Measurements from ENCODE around the gene TSPAN5.
"Not testable (repeated sequence)": the region's sequence is repeated elsewhere in the genome, so short reads cannot be mapped to it uniquely, and the experiment has no call there.

TSPAN5 gene

GRCh38 chr4:98658287-98659105 is at the start of gene TSPAN5:
Gene TSPAN5, minus strand, starts transcription at chr4:98658611.
- peak; percentile 78 for ATAC-seq
- TF ChIP-seq CSDC2 (CRISPR knock-in tag; IDR thresholded peaks at IDR 0.05) = no peak
- TF ChIP-seq, protein P1, sequence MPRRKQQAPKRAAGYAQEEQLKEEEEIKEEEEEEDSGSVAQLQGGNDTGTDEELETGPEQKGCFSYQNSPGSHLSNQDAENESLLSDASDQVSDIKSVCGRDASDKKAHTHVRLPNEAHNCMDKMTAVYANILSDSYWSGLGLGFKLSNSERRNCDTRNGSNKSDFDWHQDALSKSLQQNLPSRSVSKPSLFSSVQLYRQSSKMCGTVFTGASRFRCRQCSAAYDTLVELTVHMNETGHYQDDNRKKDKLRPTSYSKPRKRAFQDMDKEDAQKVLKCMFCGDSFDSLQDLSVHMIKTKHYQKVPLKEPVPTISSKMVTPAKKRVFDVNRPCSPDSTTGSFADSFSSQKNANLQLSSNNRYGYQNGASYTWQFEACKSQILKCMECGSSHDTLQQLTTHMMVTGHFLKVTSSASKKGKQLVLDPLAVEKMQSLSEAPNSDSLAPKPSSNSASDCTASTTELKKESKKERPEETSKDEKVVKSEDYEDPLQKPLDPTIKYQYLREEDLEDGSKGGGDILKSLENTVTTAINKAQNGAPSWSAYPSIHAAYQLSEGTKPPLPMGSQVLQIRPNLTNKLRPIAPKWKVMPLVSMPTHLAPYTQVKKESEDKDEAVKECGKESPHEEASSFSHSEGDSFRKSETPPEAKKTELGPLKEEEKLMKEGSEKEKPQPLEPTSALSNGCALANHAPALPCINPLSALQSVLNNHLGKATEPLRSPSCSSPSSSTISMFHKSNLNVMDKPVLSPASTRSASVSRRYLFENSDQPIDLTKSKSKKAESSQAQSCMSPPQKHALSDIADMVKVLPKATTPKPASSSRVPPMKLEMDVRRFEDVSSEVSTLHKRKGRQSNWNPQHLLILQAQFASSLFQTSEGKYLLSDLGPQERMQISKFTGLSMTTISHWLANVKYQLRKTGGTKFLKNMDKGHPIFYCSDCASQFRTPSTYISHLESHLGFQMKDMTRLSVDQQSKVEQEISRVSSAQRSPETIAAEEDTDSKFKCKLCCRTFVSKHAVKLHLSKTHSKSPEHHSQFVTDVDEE (CRISPR knock-in tag; IDR thresholded peaks at IDR 0.05) = no peak
- no peak for TF ChIP-seq GLIS3 (CRISPR knock-in tag; IDR thresholded peaks at IDR 0.05)
- no peak for TF ChIP-seq OSR1 (CRISPR knock-in tag; IDR thresholded peaks at IDR 0.05)
- TF ChIP-seq, protein P2, sequence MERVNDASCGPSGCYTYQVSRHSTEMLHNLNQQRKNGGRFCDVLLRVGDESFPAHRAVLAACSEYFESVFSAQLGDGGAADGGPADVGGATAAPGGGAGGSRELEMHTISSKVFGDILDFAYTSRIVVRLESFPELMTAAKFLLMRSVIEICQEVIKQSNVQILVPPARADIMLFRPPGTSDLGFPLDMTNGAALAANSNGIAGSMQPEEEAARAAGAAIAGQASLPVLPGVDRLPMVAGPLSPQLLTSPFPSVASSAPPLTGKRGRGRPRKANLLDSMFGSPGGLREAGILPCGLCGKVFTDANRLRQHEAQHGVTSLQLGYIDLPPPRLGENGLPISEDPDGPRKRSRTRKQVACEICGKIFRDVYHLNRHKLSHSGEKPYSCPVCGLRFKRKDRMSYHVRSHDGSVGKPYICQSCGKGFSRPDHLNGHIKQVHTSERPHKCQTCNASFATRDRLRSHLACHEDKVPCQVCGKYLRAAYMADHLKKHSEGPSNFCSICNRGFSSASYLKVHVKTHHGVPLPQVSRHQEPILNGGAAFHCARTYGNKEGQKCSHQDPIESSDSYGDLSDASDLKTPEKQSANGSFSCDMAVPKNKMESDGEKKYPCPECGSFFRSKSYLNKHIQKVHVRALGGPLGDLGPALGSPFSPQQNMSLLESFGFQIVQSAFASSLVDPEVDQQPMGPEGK (CRISPR knock-in tag; IDR thresholded peaks at IDR 0.05; ENCODE audit: borderline replicate concordance) = no peak
- no peak for TF ChIP-seq TOX (CRISPR knock-in tag; IDR thresholded peaks at IDR 0.05; ENCODE audit: borderline replicate concordance)
- no peak for TF ChIP-seq ZNF8 (CRISPR knock-in tag; IDR thresholded peaks at IDR 0.05)
- no peak for TF ChIP-seq POU6F1 (CRISPR knock-in tag; IDR thresholded peaks at IDR 0.05; ENCODE audit: borderline replicate concordance, low read depth)
- no peak for TF ChIP-seq ZNF565 (CRISPR knock-in tag; conservative IDR thresholded peaks at IDR 0.05; ENCODE audit: low read depth)
- TF ChIP-seq BACH2 (CRISPR knock-in tag; IDR thresholded peaks at IDR 0.05; ENCODE audit: borderline replicate concordance) = no peak
- TF ChIP-seq RARB (CRISPR knock-in tag; IDR thresholded peaks at IDR 0.05) = no peak
- TF ChIP-seq ZNF70 (CRISPR knock-in tag; IDR thresholded peaks at IDR 0.05) = no peak
- no peak for TF ChIP-seq ZC3H10 (CRISPR knock-in tag; IDR thresholded peaks at IDR 0.05)

DNA sequence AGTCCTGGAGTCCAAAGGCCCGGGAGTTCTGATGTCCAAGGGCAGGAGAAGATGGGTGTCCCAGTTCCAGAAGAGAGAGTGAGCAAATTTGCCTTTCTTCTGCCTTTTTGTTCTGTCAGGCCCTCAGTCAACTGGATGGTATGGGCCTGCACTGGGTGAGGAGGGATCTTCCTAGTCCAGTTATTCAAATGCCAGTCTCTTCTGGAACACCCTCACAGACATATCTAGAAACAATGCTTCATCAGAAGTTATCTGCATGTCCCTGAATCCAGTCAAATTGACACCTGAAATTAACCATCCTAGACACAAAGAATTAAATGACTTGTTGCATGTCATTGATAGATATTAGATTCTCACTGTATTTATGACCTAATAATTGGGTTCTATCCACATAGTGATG is 48.5 kb upstream of the TSPAN5 start:
- TF ChIP-seq GLIS3 (CRISPR knock-in tag; IDR thresholded peaks at IDR 0.05) = no peak
- no peak for ATAC-seq

DNA sequence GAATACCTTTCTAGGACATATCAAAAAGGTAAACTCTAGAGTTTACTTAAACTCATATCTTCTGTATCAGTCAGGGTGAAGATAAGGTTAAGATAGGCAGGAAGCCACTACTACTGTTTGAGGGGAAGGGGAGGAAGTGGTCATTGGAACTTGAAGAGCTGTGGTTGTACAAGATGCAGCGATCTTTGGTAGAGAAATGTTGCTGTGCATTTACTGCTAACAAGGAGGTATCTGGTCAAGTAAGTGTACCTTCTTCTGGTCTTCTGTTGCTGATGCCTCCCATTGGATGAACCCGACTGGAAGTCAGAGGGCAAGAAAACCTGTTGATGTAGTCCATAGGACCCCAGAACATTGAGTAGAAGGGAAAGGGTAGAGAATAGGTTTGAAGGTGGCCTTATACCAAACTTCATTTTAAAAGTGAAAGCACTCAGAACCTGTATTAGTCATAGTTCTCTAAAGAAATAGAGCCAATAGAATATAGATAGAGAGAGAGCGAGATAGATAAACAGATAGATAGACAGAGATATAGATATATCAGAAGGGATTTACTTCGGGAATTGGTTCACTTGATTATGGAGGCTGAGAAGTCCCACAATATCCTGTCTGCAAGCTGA is 47.9 kb upstream of the TSPAN5 start:
- ATAC-seq = no peak
- TF ChIP-seq POU6F1 (CRISPR knock-in tag; IDR thresholded peaks at IDR 0.05; ENCODE audit: borderline replicate concordance, low read depth) (no peak), ISL1 (CRISPR knock-in tag; IDR thresholded peaks at IDR 0.05) (no peak), ZNF70 (CRISPR knock-in tag; IDR thresholded peaks at IDR 0.05) (no peak), BACH2 (CRISPR knock-in tag; IDR thresholded peaks at IDR 0.05; ENCODE audit: borderline replicate concordance) (no peak), PPARA (CRISPR knock-in tag; IDR thresholded peaks at IDR 0.05; ENCODE audit: borderline replicate concordance) (no peak), ZNF8 (CRISPR knock-in tag; IDR thresholded peaks at IDR 0.05) (no peak), ZFP3 (CRISPR knock-in tag; IDR thresholded peaks at IDR 0.05) (no peak), RARB (CRISPR knock-in tag; IDR thresholded peaks at IDR 0.05) (no peak), TCF4 (CRISPR knock-in tag; IDR thresholded peaks at IDR 0.05; ENCODE audit: borderline replicate concordance) (no peak), CSDC2 (CRISPR knock-in tag; IDR thresholded peaks at IDR 0.05) (no peak), ARNTL (CRISPR knock-in tag; IDR thresholded peaks at IDR 0.05; ENCODE audit: borderline replicate concordance, low read depth) (no peak), GLIS3 (CRISPR knock-in tag; IDR thresholded peaks at IDR 0.05) (no peak)
- TF ChIP-seq, protein P1 (CRISPR knock-in tag; IDR thresholded peaks at IDR 0.05) = no peak
- TF ChIP-seq, protein P3, sequence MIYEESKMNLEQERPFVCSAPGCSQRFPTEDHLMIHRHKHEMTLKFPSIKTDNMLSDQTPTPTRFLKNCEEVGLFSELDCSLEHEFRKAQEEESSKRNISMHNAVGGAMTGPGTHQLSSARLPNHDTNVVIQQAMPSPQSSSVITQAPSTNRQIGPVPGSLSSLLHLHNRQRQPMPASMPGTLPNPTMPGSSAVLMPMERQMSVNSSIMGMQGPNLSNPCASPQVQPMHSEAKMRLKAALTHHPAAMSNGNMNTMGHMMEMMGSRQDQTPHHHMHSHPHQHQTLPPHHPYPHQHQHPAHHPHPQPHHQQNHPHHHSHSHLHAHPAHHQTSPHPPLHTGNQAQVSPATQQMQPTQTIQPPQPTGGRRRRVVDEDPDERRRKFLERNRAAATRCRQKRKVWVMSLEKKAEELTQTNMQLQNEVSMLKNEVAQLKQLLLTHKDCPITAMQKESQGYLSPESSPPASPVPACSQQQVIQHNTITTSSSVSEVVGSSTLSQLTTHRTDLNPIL (CRISPR knock-in tag; IDR thresholded peaks at IDR 0.05; ENCODE audit: low read depth) = no peak
- TF ChIP-seq, protein P4, sequence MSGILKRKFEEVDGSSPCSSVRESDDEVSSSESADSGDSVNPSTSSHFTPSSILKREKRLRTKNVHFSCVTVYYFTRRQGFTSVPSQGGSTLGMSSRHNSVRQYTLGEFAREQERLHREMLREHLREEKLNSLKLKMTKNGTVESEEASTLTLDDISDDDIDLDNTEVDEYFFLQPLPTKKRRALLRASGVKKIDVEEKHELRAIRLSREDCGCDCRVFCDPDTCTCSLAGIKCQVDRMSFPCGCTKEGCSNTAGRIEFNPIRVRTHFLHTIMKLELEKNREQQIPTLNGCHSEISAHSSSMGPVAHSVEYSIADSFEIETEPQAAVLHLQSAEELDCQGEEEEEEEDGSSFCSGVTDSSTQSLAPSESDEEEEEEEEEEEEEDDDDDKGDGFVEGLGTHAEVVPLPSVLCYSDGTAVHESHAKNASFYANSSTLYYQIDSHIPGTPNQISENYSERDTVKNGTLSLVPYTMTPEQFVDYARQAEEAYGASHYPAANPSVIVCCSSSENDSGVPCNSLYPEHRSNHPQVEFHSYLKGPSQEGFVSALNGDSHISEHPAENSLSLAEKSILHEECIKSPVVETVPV (CRISPR knock-in tag; IDR thresholded peaks at IDR 0.05) = no peak

GRCh38 chr4:98705586-98705985 is 47.2 kb upstream of the TSPAN5 start:
- ATAC-seq = not testable (repeated sequence)

All from SK-N-SH treated with all-trans-retinoic acid at 6 μM for 48 hours (cell line).